B cell (primary cell): ENCODE results near the gene PCBP1.

Experiments used
- CTCF ChIP-seq: fragments of 200-600 bp; IDR thresholded peaks from one replicate; pipeline ENCODE4 v1.8.0; 2022; ENCODE audit warnings: antibody characterized with exemption, mild to moderate bottlenecking
- EZH2 ChIP-seq: IDR thresholded peaks from 2 replicates; pipeline ENCODE4 v1.6.1; 2012; ENCODE audit warnings: borderline replicate concordance, low read depth, mild to moderate bottlenecking, moderate library complexity, low read length; ENCODE audit not compliant: insufficient read depth, poor library complexity, severe bottlenecking

DNA sequence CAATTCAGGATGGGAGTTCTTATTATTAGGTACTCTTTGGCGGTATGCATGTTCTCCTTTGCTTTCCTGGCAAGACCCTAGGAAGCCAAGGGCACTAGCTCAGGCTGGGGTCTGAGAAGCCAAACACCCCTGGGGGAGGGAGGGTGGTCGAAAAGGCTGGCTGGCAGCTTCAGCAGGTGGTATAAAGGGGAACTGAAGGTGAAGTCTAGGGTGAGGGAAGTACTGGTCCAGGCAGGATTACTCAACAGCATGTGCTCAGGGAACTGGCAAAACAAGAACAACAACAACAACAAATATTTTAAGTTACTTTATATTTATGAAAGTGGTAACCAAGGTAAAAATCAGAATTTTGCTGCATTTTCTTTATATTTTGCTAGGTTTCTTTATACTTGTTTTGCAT is 40.7 kb upstream of the PCBP1 start:
- TF ChIP-seq CTCF = no peak
- no peak for TF ChIP-seq EZH2
